ENCODE data around the gene YIF1A. TPM values are rescaled to one million over a fixed set of nuclear protein-coding genes. Genes with fewer than 3 reads are reported as not detected.

Gene YIF1A
- total RNA-seq, 1 experiment from 2014 or later = 54.7 TPM

DNA sequence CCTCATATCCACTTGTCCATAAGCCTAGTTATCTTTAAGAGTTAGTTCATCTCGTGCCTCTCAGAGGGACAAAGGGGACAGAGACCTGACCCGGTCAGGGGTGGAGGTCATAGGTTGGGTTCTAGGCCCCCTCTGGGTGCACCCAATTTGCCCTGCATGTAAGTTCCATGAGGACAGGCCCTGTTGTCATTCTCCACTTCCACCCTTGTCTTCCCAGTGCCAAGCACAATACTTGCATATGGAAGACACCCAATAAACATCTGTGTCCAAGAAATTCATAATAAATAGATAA is 1.3 kb upstream of the YIF1A start:
- Histone ChIP-seq H3K36me3 (ENCODE audit: control insufficient read depth in 1 of 2, insufficient read depth in 2 of 2, low read length in 2 of 2) (no peaks in the 10 kb centered on the region), H3K9me2 (ENCODE audit: insufficient read depth) (no peaks in the 10 kb centered on the region), H3K27ac (ENCODE audit: low read depth, low read length) (peak overlapping the region; percentile 70; the same call in 1 of the 2 replicates), H3K9ac (ENCODE audit: low read length) (peak overlapping the region; percentile 93), H3K79me2 (ENCODE audit: insufficient read depth, low read length) (peaks cover 19% of the 10 kb centered on the region), H3K4me2 (ENCODE audit: low read length) (peak overlapping the region; percentile 99), H3K9me3 (ENCODE audit: control insufficient read depth in 1 of 2, insufficient read depth in 1 of 2, low read depth in 1 of 2, low read length in 2 of 2) (no peaks in the 10 kb centered on the region), H3K27me3 (ENCODE audit: insufficient read depth, low read length) (no peaks in the 10 kb centered on the region), H2AFZ (ENCODE audit: low read depth, low read length, poor library complexity, severe bottlenecking) (no peak overlapping the region), H3K4me3 (replicated peaks in 1 of 2; ENCODE audit: low read depth in 1 of 2, low read length in 2 of 2) (peak overlapping the region; percentile 71 to 96), H3K4me1 (ENCODE audit: control insufficient read depth in 1 of 2, insufficient read depth in 2 of 2, low read length in 2 of 2) (peaks cover 22 to 45% of the 10 kb centered on the region in 2 experiments), H4K20me1 (ENCODE audit: insufficient read depth) (no peaks in the 10 kb centered on the region)
- ChIA-PET RAD21 (ENCODE audit: low non-redundant PET in 1 of 2, low total read pairs in 2 of 2, uncharacterized antibody in 2 of 2, unreplicated experiment in 2 of 2) (no interaction called here), CTCF (interaction anchor here (0.7 to 1.8 kb wide), 3 partner anchors 8 to 23 kb away, joined by 3 to 10 read pairs (median 8); partner anchors contain the start of gene RAB1B), POLR2A (no interaction called here)
- TF ChIP-seq REST (IDR thresholded peaks at IDR 0.05; ENCODE audit: low read depth) = no peak
- TF ChIP-seq TCF7L2 (IDR thresholded peaks at IDR 0.05; ENCODE audit: borderline replicate concordance, extremely low read depth, insufficient read depth, insufficient read length) = no peak
- no peak for TF ChIP-seq CEBPB (IDR thresholded peaks at IDR 0.05; ENCODE audit: low read depth)
- TF ChIP-seq SP1 (IDR thresholded peaks at IDR 0.05; ENCODE audit: low read depth) = no peak
- no peak for TF ChIP-seq EZH2 (IDR thresholded peaks at IDR 0.05)
- TF ChIP-seq ZFX (IDR thresholded peaks at IDR 0.05) = no peak
- TF ChIP-seq ATF3 (IDR thresholded peaks at IDR 0.05) = no peak
- TF ChIP-seq FOSL1 (IDR thresholded peaks at IDR 0.05; ENCODE audit: low read depth) = no peak
- no peak for TF ChIP-seq CBX3 (IDR thresholded peaks at IDR 0.05; ENCODE audit: low read depth)
- no peak for TF ChIP-seq RAD21 (IDR thresholded peaks at IDR 0.05; ENCODE audit: low read depth)
- TF ChIP-seq YY1 (IDR thresholded peaks at IDR 0.05; ENCODE audit: extremely low read depth, insufficient replicate concordance, low read depth, low read length) = no peak
- TF ChIP-seq EZH2phosphoT487 (IDR thresholded peaks at IDR 0.05; ENCODE audit: borderline replicate concordance) = no peak
- no peak for TF ChIP-seq POLR2A (IDR thresholded peaks at IDR 0.05; ENCODE audit: borderline replicate concordance, extremely low read depth, insufficient read depth, insufficient read length)
- TF ChIP-seq, protein P1, sequence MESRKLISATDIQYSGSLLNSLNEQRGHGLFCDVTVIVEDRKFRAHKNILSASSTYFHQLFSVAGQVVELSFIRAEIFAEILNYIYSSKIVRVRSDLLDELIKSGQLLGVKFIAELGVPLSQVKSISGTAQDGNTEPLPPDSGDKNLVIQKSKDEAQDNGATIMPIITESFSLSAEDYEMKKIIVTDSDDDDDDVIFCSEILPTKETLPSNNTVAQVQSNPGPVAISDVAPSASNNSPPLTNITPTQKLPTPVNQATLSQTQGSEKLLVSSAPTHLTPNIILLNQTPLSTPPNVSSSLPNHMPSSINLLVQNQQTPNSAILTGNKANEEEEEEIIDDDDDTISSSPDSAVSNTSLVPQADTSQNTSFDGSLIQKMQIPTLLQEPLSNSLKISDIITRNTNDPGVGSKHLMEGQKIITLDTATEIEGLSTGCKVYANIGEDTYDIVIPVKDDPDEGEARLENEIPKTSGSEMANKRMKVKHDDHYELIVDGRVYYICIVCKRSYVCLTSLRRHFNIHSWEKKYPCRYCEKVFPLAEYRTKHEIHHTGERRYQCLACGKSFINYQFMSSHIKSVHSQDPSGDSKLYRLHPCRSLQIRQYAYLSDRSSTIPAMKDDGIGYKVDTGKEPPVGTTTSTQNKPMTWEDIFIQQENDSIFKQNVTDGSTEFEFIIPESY (IDR thresholded peaks at IDR 0.05; ENCODE audit: extremely low read depth, insufficient replicate concordance, low read length) = no peak
- no peak for TF ChIP-seq ELF1 (IDR thresholded peaks at IDR 0.05; ENCODE audit: borderline replicate concordance, low read depth)
- TF ChIP-seq ZNF274 (IDR thresholded peaks at IDR 0.05; ENCODE audit: low read depth, low read length) = no peak
- TF ChIP-seq, protein P2, sequence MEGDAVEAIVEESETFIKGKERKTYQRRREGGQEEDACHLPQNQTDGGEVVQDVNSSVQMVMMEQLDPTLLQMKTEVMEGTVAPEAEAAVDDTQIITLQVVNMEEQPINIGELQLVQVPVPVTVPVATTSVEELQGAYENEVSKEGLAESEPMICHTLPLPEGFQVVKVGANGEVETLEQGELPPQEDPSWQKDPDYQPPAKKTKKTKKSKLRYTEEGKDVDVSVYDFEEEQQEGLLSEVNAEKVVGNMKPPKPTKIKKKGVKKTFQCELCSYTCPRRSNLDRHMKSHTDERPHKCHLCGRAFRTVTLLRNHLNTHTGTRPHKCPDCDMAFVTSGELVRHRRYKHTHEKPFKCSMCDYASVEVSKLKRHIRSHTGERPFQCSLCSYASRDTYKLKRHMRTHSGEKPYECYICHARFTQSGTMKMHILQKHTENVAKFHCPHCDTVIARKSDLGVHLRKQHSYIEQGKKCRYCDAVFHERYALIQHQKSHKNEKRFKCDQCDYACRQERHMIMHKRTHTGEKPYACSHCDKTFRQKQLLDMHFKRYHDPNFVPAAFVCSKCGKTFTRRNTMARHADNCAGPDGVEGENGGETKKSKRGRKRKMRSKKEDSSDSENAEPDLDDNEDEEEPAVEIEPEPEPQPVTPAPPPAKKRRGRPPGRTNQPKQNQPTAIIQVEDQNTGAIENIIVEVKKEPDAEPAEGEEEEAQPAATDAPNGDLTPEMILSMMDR (IDR thresholded peaks at IDR 0.05 in 2 of 3, conservative IDR thresholded peaks at IDR 0.05 in 1 of 3; ENCODE audit: borderline replicate concordance in 1 of 3, insufficient read depth in 1 of 3, low read depth in 2 of 3, low read length in 2 of 3) = no peak
- TF ChIP-seq POLR2AphosphoS5 (IDR thresholded peaks at IDR 0.05; ENCODE audit: low read depth, low read length) = no peak
- ATAC-seq (no peak), DNase-seq (ENCODE audit: low read depth, low spot score) (no peak)
- intact Hi-C loops (cut with micrococcal nuclease) = no loop called here
- no TSS peak for BruUV-seq (replicated peaks)

Measured in HCT116 (cell line).